Measurements from ENCODE around the gene RRP15.

GRCh38 chr1:218294546-218294945, 9.5 kb downstream of the RRP15 start:
- TF ChIP-seq POLR2A (IDR thresholded peaks at IDR 0.05; ENCODE audit: low read length) (no peak), GATA1 (IDR thresholded peaks at IDR 0.05; ENCODE audit: low read depth, low read length) (no peak)
